ENCODE measurements around the gene HOXB5. TPM values are rescaled to one million over a fixed set of nuclear protein-coding genes. Genes with fewer than 3 reads are reported as not detected.
A peak's percentile ranks its signal among the peaks of the same experiment; 100 is the strongest.

The HOXB5 gene
- total RNA-seq, 1 donor from 2014 or later, result 2.4 TPM

GRCh38 chr17:48556576-48557401 is 36.8 kb downstream of the HOXB5 start:
- no peak for DNase-seq (ENCODE audit: low spot score)
- intact Hi-C loops (cut with DNase I), result no loop called here
- ATAC-seq, result no peak

- no peak for ATAC-seq
- no peak for DNase-seq (ENCODE audit: low spot score)
- intact Hi-C loops (cut with DNase I), result no loop called here
These were observed 37.4 kb downstream of the HOXB5 start for GRCh38 chr17:48556229-48556575.

- ATAC-seq (peak; percentile 56), DNase-seq (ENCODE audit: low spot score) (no peak)
- intact Hi-C loops (cut with DNase I), result loop anchor here (2.0 kb wide), 1 partner anchor 21 kb away; no protein-coding TSS in a partner anchor
These were observed 38.0 kb downstream of the HOXB5 start for GRCh38 chr17:48555258-48556228.

GRCh38 chr17:48554412-48555257 is 38.9 kb downstream of the HOXB5 start:
- intact Hi-C loops (cut with DNase I), result loop anchor here (2.0 kb wide), 1 partner anchor 22 kb away; no protein-coding TSS in a partner anchor
- ATAC-seq (no peak), DNase-seq (ENCODE audit: low spot score) (no peak)

GRCh38 chr17:48553826-48554225 is 39.8 kb downstream of the HOXB5 start:
- DNase-seq (ENCODE audit: low spot score), result no peak
- ATAC-seq, result no peak
- intact Hi-C loops (cut with DNase I), result loop anchor here (2.0 kb wide), 1 partner anchor 23 kb away; no protein-coding TSS in a partner anchor

GRCh38 chr17:48553190-48553547 is 40.4 kb downstream of the HOXB5 start:
- intact Hi-C loops (cut with DNase I), result no loop called here
- ATAC-seq, result no peak
- DNase-seq (ENCODE audit: low spot score), result no peak

- ATAC-seq (peak; percentile 32), DNase-seq (ENCODE audit: low spot score) (no peak)
- intact Hi-C loops (cut with DNase I), result no loop called here
These were observed 41.0 kb downstream of the HOXB5 start for GRCh38 chr17:48552466-48553189.

- intact Hi-C loops (cut with DNase I), result loop anchor here (2.0 kb wide), 1 partner anchor 61 kb away; no protein-coding TSS in a partner anchor
- ATAC-seq (no peak), DNase-seq (ENCODE audit: low spot score) (no peak)
These were observed 41.7 kb downstream of the HOXB5 start for GRCh38 chr17:48551596-48552465.

- intact Hi-C loops (cut with DNase I), result loop anchor here (2.0 kb wide), 1 partner anchor 62 kb away; no protein-coding TSS in a partner anchor
- ATAC-seq (no peak), DNase-seq (ENCODE audit: low spot score) (no peak)
These were observed 42.4 kb downstream of the HOXB5 start for GRCh38 chr17:48551214-48551555.

GRCh38 chr17:48550502-48551213 is 42.9 kb downstream of the HOXB5 start:
- no peak for DNase-seq (ENCODE audit: low spot score)
- no peak for ATAC-seq
- intact Hi-C loops (cut with DNase I), result loop anchor here (2.0 kb wide), 1 partner anchor 62 kb away; no protein-coding TSS in a partner anchor

GRCh38 chr17:48549914-48550501 is 43.6 kb downstream of the HOXB5 start:
- ATAC-seq, result no peak
- intact Hi-C loops (cut with DNase I), result loop anchor here (2.0 kb wide), 1 partner anchor 63 kb away; no protein-coding TSS in a partner anchor

GRCh38 chr17:48549281-48549630 is 44.3 kb downstream of the HOXB5 start:
- no peak for ATAC-seq
- intact Hi-C loops (cut with DNase I), result no loop called here
- DNase-seq (ENCODE audit: low spot score), result no peak

More at GRCh38 chr17:48549914-48550501, 43.6 kb downstream of the HOXB5 start:
- no peak for DNase-seq (ENCODE audit: low spot score)

GRCh38 chr17:48548523-48549280 is 44.9 kb downstream of the HOXB5 start:
- intact Hi-C loops (cut with DNase I), result no loop called here
- ATAC-seq (no peak), DNase-seq (ENCODE audit: low spot score) (no peak)

GRCh38 chr17:48547808-48548522 is 45.6 kb downstream of the HOXB5 start:
- DNase-seq (ENCODE audit: low spot score) (no peak), ATAC-seq (no peak)
- intact Hi-C loops (cut with DNase I), result no loop called here

Data from sciatic nerve (tissue), 2 donors.